Activated CD8-positive, alpha-beta T cell treated with anti-CD3 and anti-CD28 coated beads for 36 hours (primary cell): ENCODE data around the gene MACROD1. TPM values are rescaled to one million over a fixed set of nuclear protein-coding genes. Genes with fewer than 3 reads are reported as not detected.

ENCODE experiments used
- ATAC-seq: fragments of 200-7000 bp; cut with Tn5 transposase; one replicate; pipeline ENCODE4 v1.10.0; 2021; ENCODE audit warnings: mild to moderate bottlenecking, moderate library complexity
- CTCF ChIA-PET: fragments of 350-600 bp; sonication (Branson Sonifier 250); formaldehyde crosslinking; loops from one replicate; lab custom pipeline; 2021; ENCODE audit warnings: antibody characterized with exemption; lab: Charles Lee
- POLR2A ChIA-PET: fragments of 350-600 bp; sonication (Branson Sonifier 250); formaldehyde crosslinking; loops from one replicate; lab custom pipeline; 2021; ENCODE audit warnings: antibody characterized with exemption; lab: Charles Lee
- DNase-seq: peaks from one replicate; pipeline ENCODE4 v3.0.0-alpha.2; 2020
- H3K27ac Mint-ChIP-seq: one replicate; pipeline ENCODE4 v1.8.0; 2021; ENCODE audit warnings: mild to moderate bottlenecking, mixed read lengths
- H3K27me3 Mint-ChIP-seq: one replicate; pipeline ENCODE4 v1.8.0; 2021; ENCODE audit warnings: mixed read lengths
- H3K36me3 Mint-ChIP-seq: one replicate; pipeline ENCODE4 v1.8.0; 2021; ENCODE audit warnings: low read depth, mixed read lengths
- H3K4me1 Mint-ChIP-seq: one replicate; pipeline ENCODE4 v1.8.0; 2021; ENCODE audit warnings: low read depth, mixed read lengths
- H3K4me3 Mint-ChIP-seq: one replicate; pipeline ENCODE4 v1.8.0; 2021; ENCODE audit warnings: mild to moderate bottlenecking, moderate library complexity, mixed read lengths
- H3K9me3 Mint-ChIP-seq: one replicate; pipeline ENCODE4 v1.8.0; 2021; ENCODE audit warnings: mixed read lengths
- intact Hi-C: fragments of 100-400 bp; cut with micrococcal nuclease; formaldehyde crosslinking; loops from one replicate; pipeline ENCODE4 v1.10.0; 2022
- total RNA-seq, 2 experiments: library from RNA; stranded (reverse); gene quantifications; one replicate each; pipeline ENCODE4 v1.2.3, GENCODE V29; 2021
- TF ChIP-seq, protein P1 (sequence below): fragments of 200-600 bp; IDR thresholded peaks from one replicate; pipeline ENCODE4 v1.8.0; 2022; ENCODE audit warnings: antibody characterized with exemption, mild to moderate bottlenecking

Gene MACROD1, protein sequence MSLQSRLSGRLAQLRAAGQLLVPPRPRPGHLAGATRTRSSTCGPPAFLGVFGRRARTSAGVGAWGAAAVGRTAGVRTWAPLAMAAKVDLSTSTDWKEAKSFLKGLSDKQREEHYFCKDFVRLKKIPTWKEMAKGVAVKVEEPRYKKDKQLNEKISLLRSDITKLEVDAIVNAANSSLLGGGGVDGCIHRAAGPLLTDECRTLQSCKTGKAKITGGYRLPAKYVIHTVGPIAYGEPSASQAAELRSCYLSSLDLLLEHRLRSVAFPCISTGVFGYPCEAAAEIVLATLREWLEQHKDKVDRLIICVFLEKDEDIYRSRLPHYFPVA
- total RNA-seq, result 10 to 100 TPM; 38.7 to 38.8 TPM

DNA sequence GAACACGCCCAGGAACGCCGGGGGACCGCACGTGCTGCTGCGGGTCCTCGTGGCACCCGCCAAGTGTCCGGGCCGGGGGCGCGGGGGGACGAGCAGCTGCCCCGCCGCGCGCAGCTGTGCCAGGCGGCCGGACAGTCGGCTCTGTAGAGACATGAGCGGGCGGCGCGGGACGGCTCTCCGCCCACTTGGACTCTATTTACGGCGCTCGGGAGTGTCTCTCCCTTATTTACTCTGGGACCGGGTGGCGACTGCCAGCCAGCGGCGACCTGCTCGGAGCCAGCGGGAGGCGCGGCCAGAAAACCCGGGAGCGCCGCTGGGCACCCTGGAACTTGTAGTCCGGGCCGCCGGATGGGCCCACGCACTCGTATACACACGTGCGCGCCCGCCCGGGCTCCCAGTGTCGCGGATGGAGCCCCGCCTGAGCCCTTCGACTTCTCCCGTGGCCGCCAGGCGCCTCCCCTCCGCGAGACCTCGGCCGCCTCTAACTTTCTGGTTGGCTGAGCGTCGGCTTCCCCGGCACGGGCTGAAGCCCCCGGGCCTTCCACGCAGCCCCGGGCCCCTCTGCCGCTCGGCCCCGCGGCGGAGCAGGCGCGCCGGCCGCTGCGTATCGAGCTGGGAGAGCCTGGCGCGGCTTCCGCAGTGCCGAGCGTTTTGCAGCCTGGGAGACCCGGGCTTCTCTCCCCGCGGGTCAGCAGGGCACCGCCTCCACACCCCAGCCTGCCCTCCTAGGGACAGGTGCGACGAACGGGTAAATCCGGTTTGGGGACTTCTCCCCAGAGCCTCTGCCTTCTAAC, at the start of gene MACROD1:
TSS of gene MACROD1 (minus strand) at position 272 of the 794 bp plus-strand sequence. CDS start at position 153, 119 bp downstream.
- H3K4me3 Mint-ChIP-seq, result peak within 1 kb of the TSS; percentile 84
- no peaks in the 10 kb centered on the region for H3K27me3 Mint-ChIP-seq
- DNase-seq, result peak; percentile 92
- ChIA-PET CTCF (interaction anchor here (0.9 to 5.4 kb wide), 4 partner anchors 13 to 166 kb away, joined by 3 to 21 read pairs (median 5); no protein-coding TSS in a partner anchor), POLR2A (interaction anchor here (0.6 to 3.0 kb wide), 9 partner anchors 8 to 349 kb away, joined by 3 to 25 read pairs (median 4); partner anchors contain the start of genes FERMT3 and STIP1)
- TF ChIP-seq, protein P1, sequence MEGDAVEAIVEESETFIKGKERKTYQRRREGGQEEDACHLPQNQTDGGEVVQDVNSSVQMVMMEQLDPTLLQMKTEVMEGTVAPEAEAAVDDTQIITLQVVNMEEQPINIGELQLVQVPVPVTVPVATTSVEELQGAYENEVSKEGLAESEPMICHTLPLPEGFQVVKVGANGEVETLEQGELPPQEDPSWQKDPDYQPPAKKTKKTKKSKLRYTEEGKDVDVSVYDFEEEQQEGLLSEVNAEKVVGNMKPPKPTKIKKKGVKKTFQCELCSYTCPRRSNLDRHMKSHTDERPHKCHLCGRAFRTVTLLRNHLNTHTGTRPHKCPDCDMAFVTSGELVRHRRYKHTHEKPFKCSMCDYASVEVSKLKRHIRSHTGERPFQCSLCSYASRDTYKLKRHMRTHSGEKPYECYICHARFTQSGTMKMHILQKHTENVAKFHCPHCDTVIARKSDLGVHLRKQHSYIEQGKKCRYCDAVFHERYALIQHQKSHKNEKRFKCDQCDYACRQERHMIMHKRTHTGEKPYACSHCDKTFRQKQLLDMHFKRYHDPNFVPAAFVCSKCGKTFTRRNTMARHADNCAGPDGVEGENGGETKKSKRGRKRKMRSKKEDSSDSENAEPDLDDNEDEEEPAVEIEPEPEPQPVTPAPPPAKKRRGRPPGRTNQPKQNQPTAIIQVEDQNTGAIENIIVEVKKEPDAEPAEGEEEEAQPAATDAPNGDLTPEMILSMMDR, result no peak
- H3K9me3 Mint-ChIP-seq, result no peaks in the 10 kb centered on the region
- peak within 1 kb of the TSS; percentile 86 for H3K27ac Mint-ChIP-seq
- H3K4me1 Mint-ChIP-seq, result peaks cover 18% of the 10 kb centered on the region
- H3K36me3 Mint-ChIP-seq, result peaks cover 12% of the 10 kb centered on the region
- ATAC-seq, result peak; percentile 93
- intact Hi-C loops, result no loop called here

DNA sequence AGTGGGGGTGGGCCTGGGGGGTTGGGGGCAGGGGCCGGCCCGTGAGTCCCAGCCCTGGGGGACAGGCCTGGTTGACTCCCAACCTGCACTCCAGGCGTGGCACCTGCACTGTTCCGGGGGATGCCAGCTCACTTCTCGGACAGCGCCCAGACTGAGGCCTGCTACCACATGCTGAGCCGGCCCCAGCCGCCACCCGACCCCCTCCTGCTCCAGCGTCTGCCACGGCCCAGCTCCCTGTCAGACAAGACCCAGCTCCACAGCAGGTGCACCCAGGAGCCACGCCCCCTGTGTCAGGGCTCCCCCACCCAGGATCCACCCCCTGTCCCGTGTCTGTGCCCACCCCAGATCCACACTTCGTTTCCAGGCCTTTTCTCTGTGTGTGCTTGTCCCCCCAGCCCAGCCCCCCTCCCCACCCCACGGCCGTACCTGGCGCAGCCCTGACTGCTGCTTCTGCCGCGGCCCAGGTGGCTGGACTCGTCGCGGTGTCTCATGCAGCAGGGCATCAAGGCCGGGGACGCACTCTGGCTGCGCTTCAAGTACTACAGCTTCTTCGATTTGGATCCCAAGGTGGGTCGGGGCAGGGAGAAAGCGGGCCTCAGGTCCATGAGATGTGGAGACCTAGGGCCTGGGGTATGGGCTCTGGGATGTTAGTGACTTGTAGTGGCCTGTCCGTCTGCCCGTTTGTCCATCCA, 45.4 kb upstream of the MACROD1 start:
- H3K4me3 Mint-ChIP-seq, result no peak overlapping the region
- H3K27ac Mint-ChIP-seq, result peak overlapping the region; percentile 67
- no peak for ATAC-seq
- CTCF ChIA-PET, result interaction anchor here (1.7 kb wide), 1 partner anchor 13 kb away, joined by 6 read pairs; no protein-coding TSS in a partner anchor
- intact Hi-C loops, result no loop called here
- TF ChIP-seq, protein P1, result no peak
- H3K4me1 Mint-ChIP-seq, result peaks cover 41% of the 10 kb centered on the region
- no peaks in the 10 kb centered on the region for H3K27me3 Mint-ChIP-seq
- POLR2A ChIA-PET, result interaction anchor here (0.6 to 9.7 kb wide), 9 partner anchors 9 to 536 kb away, joined by 3 to 151 read pairs (median 4); partner anchors contain the start of genes DNAJC4, NUDT22 and TRPT1
- H3K36me3 Mint-ChIP-seq, result peaks cover 61% of the 10 kb centered on the region
- DNase-seq, result no peak
- no peaks in the 10 kb centered on the region for H3K9me3 Mint-ChIP-seq

DNA sequence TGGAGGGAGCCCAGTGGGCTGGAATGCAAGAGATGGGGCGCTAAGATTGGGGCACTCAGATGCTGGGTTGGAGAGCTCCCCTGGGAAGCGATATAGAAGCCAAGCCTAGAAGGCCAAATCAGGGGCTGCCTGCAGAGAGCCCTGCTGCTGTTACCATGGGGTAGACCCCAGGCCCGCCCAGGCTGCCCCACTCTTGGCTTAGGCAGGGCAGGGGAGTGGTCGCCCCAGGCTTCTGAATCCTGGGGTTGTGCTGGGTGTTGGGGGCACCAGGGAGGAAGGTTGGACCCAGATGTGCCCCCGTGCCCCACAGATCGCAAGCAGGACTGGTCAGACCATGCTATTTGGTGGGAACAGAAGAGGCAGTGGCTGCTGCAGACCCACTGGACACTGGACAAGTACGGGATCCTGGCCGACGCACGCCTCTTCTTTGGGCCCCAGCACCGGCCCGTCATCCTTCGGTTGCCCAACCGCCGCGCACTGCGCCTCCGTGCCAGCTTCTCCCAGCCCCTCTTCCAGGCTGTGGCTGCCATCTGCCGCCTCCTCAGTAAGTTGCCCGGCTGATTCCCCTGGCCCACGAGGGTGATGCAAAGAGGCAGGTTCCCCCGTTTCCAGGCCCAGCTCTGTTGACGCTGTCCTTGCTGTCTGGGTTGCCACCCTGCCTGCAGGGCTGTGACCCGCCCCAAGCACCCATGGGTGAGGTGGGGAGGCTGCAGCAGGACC, 44.5 kb upstream of the MACROD1 start:
- Mint-ChIP-seq H3K27ac (peak overlapping the region; percentile 97), H3K36me3 (peaks cover 69% of the 10 kb centered on the region), H3K4me1 (peaks cover 49% of the 10 kb centered on the region), H3K4me3 (no peak overlapping the region), H3K9me3 (no peaks in the 10 kb centered on the region), H3K27me3 (no peaks in the 10 kb centered on the region)
- no peak for DNase-seq
- POLR2A ChIA-PET, result interaction anchor here (0.6 to 9.7 kb wide), 11 partner anchors 7 to 177 kb away, joined by 3 to 151 read pairs (median 3); partner anchors contain the start of genes DNAJC4, NUDT22 and TRPT1
- CTCF ChIA-PET, result no interaction called here
- no peak for ATAC-seq
- intact Hi-C loops, result no loop called here
- TF ChIP-seq, protein P1, result no peak

DNA sequence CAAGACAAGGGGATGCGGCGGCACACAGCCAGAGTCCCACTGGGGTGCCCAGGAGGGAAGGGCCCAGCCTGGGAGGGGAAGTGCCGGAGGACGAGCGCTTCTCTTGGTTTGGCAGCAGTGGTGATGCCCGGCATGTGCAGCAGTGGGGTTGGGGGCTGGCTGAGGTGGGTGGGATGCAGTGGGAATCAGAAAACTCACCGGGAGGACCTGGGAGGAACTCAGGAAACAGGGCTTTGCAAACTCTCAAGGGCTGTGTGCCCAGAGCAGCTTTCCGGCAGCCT, 43.6 kb upstream of the MACROD1 start:
- ChIA-PET CTCF (interaction anchor here (6.0 to 7.5 kb wide), 2 partner anchors 42 to 93 kb away, joined by 42 to 111 read pairs; partner anchors contain the start of genes CATSPERZ and PLCB3), POLR2A (interaction anchor here (1.6 to 9.7 kb wide), 6 partner anchors 8 to 29 kb away, joined by 3 to 151 read pairs (median 12); partner anchors contain the start of genes DNAJC4, NUDT22 and TRPT1)
- peak overlapping the region; percentile 97 for H3K27ac Mint-ChIP-seq
- TF ChIP-seq, protein P1, result no peak
- intact Hi-C loops, result no loop called here
- ATAC-seq, result no peak
- H3K27me3 Mint-ChIP-seq, result no peaks in the 10 kb centered on the region
- no peaks in the 10 kb centered on the region for H3K9me3 Mint-ChIP-seq
- DNase-seq, result no peak
- peaks cover 67% of the 10 kb centered on the region for H3K36me3 Mint-ChIP-seq
- H3K4me3 Mint-ChIP-seq, result peak overlapping the region; percentile 10
- peaks cover 47% of the 10 kb centered on the region for H3K4me1 Mint-ChIP-seq
